GM12801 (cell line): ENCODE measurements around the gene HLA-DQB1.

Experiments used
- TF ChIP-seq, protein P1 (sequence below): IDR thresholded peaks from one replicate; pipeline ENCODE4 v1.5.1; 2011; ENCODE audit warnings: control low read depth; ENCODE audit not compliant: insufficient read length; ENCODE audit errors: extremely low read depth

The HLA-DQB1 gene

DNA sequence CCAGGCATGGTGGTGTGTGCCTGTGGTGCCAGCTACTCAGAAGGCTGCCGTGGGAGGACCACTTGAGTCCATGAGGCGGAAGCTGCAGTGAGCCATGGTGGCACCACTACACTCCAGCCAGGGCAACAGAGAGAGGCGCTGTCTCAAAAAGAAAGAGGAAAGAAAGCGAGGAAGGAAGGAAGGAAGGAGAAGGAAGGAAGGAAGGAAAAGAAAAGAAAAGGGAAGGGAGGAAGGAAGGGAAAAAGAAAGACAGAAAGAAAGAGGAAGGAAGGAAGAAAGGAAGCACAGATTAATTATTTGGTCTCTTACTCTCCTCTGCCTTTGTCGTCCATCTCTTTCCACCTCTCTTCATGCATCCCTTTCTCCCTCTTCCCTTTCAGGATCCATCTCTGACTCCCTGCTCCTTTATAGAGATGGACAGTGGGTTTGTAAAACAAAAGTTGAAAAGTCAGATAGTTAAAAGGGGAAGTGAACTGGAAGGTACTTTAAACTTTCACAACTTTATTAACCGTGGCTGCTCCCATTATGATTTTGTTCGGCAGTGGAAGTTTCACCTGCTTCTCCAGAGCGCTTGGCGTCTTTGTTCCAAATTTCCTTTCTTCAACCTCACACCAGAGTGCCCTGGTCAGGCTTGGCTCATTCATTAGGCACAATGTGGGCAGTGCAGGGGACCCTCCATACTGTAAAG lies 27.8 kb downstream of the HLA-DQB1 start:
- TF ChIP-seq, protein P1, sequence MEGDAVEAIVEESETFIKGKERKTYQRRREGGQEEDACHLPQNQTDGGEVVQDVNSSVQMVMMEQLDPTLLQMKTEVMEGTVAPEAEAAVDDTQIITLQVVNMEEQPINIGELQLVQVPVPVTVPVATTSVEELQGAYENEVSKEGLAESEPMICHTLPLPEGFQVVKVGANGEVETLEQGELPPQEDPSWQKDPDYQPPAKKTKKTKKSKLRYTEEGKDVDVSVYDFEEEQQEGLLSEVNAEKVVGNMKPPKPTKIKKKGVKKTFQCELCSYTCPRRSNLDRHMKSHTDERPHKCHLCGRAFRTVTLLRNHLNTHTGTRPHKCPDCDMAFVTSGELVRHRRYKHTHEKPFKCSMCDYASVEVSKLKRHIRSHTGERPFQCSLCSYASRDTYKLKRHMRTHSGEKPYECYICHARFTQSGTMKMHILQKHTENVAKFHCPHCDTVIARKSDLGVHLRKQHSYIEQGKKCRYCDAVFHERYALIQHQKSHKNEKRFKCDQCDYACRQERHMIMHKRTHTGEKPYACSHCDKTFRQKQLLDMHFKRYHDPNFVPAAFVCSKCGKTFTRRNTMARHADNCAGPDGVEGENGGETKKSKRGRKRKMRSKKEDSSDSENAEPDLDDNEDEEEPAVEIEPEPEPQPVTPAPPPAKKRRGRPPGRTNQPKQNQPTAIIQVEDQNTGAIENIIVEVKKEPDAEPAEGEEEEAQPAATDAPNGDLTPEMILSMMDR: no peak

DNA sequence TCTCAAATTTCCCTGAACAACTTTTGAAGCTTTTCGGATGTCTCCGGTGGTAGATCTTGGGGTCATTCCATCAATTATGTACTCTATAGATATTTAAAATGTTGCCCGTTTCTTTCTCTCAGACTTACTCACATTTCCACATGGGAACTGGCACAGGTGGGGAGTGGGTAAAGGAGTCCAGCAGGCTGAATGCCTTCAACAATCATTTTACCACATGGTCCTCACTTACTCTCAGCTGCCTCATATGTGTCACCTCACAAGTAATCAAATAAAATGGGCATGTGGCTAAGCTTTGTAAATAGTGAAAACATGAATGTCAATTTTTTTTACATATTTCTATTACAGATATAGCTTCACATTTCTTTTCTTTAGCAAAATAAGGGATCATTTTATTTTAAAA lies 28.6 kb downstream of the HLA-DQB1 start:
- TF ChIP-seq, protein P1: no peak

DNA sequence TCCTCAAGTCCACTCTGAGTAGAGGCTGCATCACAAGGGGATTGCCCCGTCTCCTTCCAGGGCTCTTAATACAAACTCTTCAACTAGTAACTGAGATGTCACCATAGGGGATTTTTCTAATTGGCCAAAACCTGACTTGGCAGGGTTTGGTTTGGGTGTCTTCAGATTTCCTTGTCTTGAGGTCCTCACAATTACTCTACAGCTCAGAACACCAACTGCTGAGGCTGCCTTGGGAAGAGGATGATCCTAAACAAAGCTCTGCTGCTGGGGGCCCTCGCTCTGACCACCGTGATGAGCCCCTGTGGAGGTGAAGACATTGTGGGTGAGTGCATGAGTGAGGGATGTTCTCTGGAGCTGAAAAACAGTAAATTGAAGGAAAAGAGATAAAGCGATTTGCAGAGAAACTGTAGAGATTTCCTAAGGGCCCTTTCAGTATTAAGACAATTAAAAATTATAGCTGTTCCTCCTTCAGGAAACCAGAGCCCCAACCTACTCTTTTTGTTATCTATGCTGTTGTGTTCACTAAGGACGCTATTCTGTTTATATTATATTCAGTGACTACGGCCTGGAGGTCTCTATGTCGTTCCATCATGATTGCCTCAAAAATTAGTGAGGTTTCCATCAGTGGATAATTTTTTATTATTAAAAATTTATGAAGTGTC lies 29.1 kb downstream of the HLA-DQB1 start, which contains the start of gene HLA-DQA1:
TSS of gene HLA-DQA1 (plus strand) at position 188 of the 662 bp plus-strand sequence. CDS start at position 241, 53 bp downstream.
- TF ChIP-seq, protein P1: no peak

DNA sequence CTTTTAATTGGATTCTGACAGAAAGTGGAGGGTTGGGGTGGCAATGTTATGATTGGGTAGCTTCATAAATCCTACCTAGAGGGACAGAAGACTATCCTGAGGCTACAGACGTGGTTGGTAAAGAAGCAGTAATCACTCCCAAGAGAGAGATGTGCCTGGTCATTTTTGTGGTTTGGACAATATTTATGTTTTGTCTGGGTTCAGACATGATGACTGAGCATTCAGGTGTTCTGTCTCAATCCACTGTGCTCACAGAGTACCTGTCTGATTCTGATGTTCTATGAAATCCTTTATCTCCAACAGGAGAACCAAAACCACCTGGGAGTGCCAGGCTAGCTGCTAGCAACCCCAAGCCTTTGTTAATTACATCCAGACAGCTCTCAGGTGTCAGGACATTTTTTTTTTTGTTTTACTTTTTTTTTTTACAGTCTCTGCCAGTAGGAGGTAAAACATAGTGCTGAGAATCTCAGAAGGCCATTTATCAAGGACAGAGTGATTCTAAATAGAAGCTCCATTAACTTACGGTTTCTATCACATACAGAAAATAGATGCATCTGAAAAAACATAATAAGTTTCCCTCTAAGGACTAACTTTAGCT lies 30.8 kb downstream of the HLA-DQB1 start:
- TF ChIP-seq, protein P1: no peak

DNA sequence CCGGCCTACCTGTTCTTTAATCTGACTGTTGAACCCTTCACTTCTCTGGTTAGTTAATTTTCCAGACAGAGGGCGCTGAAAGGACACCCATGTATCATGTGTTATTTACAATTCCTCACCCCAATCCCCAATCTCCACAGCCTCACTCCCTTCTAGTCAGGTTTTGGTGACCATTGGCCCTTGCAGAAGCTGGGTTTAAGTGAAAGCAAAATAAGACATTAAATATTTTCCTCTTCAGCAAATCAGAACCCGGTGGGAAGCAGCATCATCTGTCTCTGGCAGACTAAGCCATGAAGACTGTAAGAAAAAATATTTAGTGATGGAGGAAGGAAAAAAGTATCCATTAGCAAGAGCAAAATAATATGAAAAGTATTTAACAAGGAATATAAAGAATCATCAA lies 38.6 kb downstream of the HLA-DQB1 start:
- TF ChIP-seq, protein P1: no peak

DNA sequence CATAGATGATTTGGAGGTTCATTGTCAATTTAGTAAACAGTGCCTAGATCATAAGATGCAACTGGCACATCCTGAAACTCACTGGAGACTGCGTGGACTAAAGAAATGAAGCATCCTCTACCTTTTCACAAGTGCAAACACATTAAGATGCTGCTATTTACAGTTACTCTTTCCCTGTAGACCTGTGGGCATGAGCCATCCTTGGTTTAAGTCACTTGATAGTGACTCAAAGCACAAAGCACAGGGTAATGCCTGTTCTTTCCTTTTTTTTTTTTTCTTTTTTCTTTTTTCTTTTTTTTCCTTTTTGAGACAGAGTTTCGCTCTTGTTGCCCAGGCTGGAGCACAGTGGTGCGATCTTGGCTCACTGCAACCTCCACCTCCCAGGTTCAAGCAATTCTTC lies 39.2 kb downstream of the HLA-DQB1 start:
- TF ChIP-seq, protein P1: no peak

DNA sequence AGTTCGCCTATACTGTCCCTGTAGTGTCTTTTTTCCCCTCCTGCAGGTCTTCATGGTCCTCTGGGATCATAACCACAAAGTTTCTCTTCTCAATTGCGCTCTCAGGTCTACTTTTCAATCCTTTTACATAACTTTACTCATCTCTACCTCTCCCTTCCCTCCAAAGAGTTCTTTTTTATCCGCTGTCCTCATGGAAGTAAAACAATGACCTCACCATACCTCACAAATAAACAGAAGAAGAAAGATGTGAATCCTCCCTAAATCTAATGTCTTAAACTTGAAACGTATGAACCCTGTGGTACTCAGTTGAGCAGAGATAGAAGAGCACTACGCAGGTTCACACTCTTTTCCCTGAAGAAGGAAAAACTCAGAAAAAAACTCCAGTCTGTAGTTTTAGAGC lies 41.3 kb downstream of the HLA-DQB1 start:
- TF ChIP-seq, protein P1: no peak
